Keratinocyte (primary cell): ENCODE measurements around the gene PLPPR2. TPM values are rescaled to one million over a fixed set of nuclear protein-coding genes. Genes with fewer than 3 reads are reported as not detected.

ENCODE experiments used
- DNase-seq: peaks from one replicate; pipeline ENCODE4 v3.0.0-alpha.2; 2011; ENCODE audit warnings: low read depth, missing footprints, low spot score
- FAIRE-seq: peaks from 2 replicates; lab custom pipeline; 2011; peaks lifted over from hg19 to GRCh38; lab: Jason Lieb, UNC
- H2AFZ ChIP-seq: 2 replicates; pipeline ENCODE4 v1.6.0; 2012; ENCODE audit warnings: low read length, control low read depth, inconsistent platforms; ENCODE audit not compliant: control insufficient read depth
- H3K27ac ChIP-seq: 2 replicates; pipeline ENCODE4 v1.5.1; 2011; ENCODE audit warnings: low read length; ENCODE audit not compliant: control insufficient read depth, insufficient read depth
- H3K27me3 ChIP-seq: 3 replicates; pipeline ENCODE4 v1.6.0; 2011; ENCODE audit warnings: low read length; ENCODE audit not compliant: control insufficient read depth, insufficient read depth; ENCODE audit errors: extremely low read depth
- H3K36me3 ChIP-seq, 2 experiments: 2 replicates in 1 of 2; 3 replicates in 1 of 2; pipeline ENCODE4 v1.5.1; 2011; ENCODE audit warnings: low read length in 2 of 2, mild to moderate bottlenecking in 1 of 2; ENCODE audit not compliant: control insufficient read depth in 2 of 2, insufficient read depth in 2 of 2; ENCODE audit errors: extremely low read depth in 1 of 2
- H3K4me1 ChIP-seq: 3 replicates; pipeline ENCODE4 v1.5.1; 2011; ENCODE audit warnings: low read length; ENCODE audit not compliant: control insufficient read depth, insufficient read depth; ENCODE audit errors: extremely low read depth
- H3K4me2 ChIP-seq: 3 replicates; pipeline ENCODE4 v1.6.0; 2011; ENCODE audit warnings: low read depth, low read length; ENCODE audit not compliant: control insufficient read depth, insufficient read depth; ENCODE audit errors: extremely low read depth
- H3K4me3 ChIP-seq, 3 experiments: fragments of 200-600 bp in 1 of 3; sonication (generic) in 1 of 3; 2 replicates in 2 of 3; 3 replicates in 1 of 3; pipeline ENCODE4 v1.5.1; 2011 to 2016; ENCODE audit warnings: low read length in 3 of 3, mild to moderate bottlenecking in 3 of 3, control low read depth in 2 of 3, inconsistent platforms in 1 of 3, low read depth in 1 of 3, mixed read lengths in 1 of 3, mixed run types in 1 of 3, moderate library complexity in 1 of 3; ENCODE audit not compliant: control insufficient read depth in 2 of 3, insufficient read depth in 2 of 3; ENCODE audit errors: extremely low read depth in 1 of 3
- H3K79me2 ChIP-seq: 2 replicates; pipeline ENCODE4 v1.6.0; 2012; ENCODE audit warnings: low read length; ENCODE audit not compliant: control insufficient read depth, insufficient read depth
- H3K9ac ChIP-seq: 3 replicates; pipeline ENCODE4 v1.6.0; 2011; ENCODE audit warnings: low read length; ENCODE audit not compliant: control insufficient read depth, insufficient read depth; ENCODE audit errors: extremely low read depth
- H3K9me1 ChIP-seq: 3 replicates; pipeline ENCODE4 v1.6.0; 2011; ENCODE audit warnings: low read length; ENCODE audit not compliant: control insufficient read depth, insufficient read depth; ENCODE audit errors: extremely low read depth
- H3K9me3 ChIP-seq: 2 replicates; pipeline ENCODE4 v1.5.1; 2012; ENCODE audit warnings: low read depth, low read length; ENCODE audit not compliant: control insufficient read depth
- H4K20me1 ChIP-seq: 3 replicates; pipeline ENCODE4 v1.6.0; 2011; ENCODE audit warnings: low read length; ENCODE audit not compliant: control insufficient read depth, insufficient read depth; ENCODE audit errors: extremely low read depth
- CTCF ChIP-seq, 3 experiments: IDR thresholded peaks in 1 of 3; conservative IDR thresholded peaks in 1 of 3; optimal IDR thresholded peaks in 1 of 3; 2 replicates in 2 of 3; 3 replicates in 1 of 3; pipeline versions ENCODE3 to v1.5.1; 2011; ENCODE audit warnings: low read length in 3 of 3, mild to moderate bottlenecking in 3 of 3, moderate library complexity in 2 of 3, control low read depth in 1 of 3, inconsistent platforms in 1 of 3; ENCODE audit not compliant: insufficient read depth in 2 of 3; ENCODE audit errors: extremely low read depth in 1 of 3
- EZH2 ChIP-seq: IDR thresholded peaks from one replicate; pipeline ENCODE4 v1.6.1; 2012; ENCODE audit warnings: inconsistent platforms, mild to moderate bottlenecking, low read length, moderate library complexity
- dilution Hi-C: fragments of 300-500 bp; cut with MboI; formaldehyde crosslinking; loops from one replicate; pipeline ENCODE4 v1.7.0; 2020; ENCODE audit warnings: low sequenced_read_pairs; ENCODE audit not compliant: extremely low pct_ligation_motif_present
- polyA plus RNA-seq, 5 experiments: library from polyadenylated mRNA; depleted of rRNA in 3 of 5; stranded (reverse) in 3 of 5; stranded (forward) in 1 of 5; unstranded in 1 of 5; fragments of >200 nt; gene quantifications; 1 replicate in 1 of 5; 2 replicates in 3 of 5; 3 replicates in 1 of 5; pipeline versions ENCODE4 v1.2.1 to v1.2.3, GENCODE V29; 2011 to 2012; ENCODE audit warnings: missing spikeins in 2 of 5, low read depth in 1 of 5, low replicate concordance in 1 of 5

PLPPR2 gene
- polyA plus RNA-seq, 1 donor (not counting 4 experiments of a cell fraction or from before 2014, with no cell fraction given): 3.5 TPM

DNA sequence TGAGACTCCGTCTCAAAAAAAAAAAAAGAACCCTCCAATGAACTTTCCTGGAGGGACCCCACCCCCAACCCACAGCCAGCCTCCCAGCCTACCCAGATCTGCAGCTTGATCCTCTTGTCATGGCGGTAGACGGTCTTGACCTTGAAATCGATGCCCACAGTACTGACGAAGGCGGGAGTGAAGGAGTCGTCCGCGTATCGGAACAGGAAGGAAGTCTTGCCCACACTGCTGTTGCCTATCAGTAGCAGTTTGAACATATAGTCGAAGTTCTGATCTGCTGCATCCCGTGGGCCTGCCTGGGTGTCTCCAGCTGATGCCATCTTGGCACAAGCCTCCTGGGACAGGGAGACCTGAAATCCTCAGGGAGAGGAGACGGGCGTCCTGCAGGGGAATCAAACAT, 18.2 kb upstream of the PLPPR2 start:
- Histone ChIP-seq H3K4me2 (no peak overlapping the region), H3K36me3 (peaks cover 27 to 29% of the 10 kb centered on the region in 2 experiments), H4K20me1 (no peaks in the 10 kb centered on the region), H3K27ac (no peak overlapping the region), H3K4me3 (no peak overlapping the region), H3K27me3 (no peaks in the 10 kb centered on the region), H3K9me3 (no peaks in the 10 kb centered on the region), H2AFZ (no peak overlapping the region), H3K79me2 (peaks cover 14% of the 10 kb centered on the region), H3K9ac (no peak overlapping the region), H3K4me1 (peaks cover 9% of the 10 kb centered on the region), H3K9me1 (peaks cover 3% of the 10 kb centered on the region)
- dilution Hi-C loops: no loop called here
- TF ChIP-seq EZH2: no peak
- no peak for DNase-seq
- no peak for FAIRE-seq

- Histone ChIP-seq H3K4me3 (peak overlapping the region; percentile 81 to 98 (median 89)), H3K36me3 (peaks cover 27 to 30% of the 10 kb centered on the region in 2 experiments), H3K9me1 (peaks cover 3% of the 10 kb centered on the region), H3K79me2 (peaks cover 14% of the 10 kb centered on the region), H4K20me1 (no peaks in the 10 kb centered on the region), H3K9me3 (no peaks in the 10 kb centered on the region), H3K4me2 (peak overlapping the region; percentile 94), H3K9ac (peak overlapping the region; percentile 68), H3K27me3 (no peaks in the 10 kb centered on the region), H3K27ac (no peak overlapping the region), H2AFZ (no peak overlapping the region), H3K4me1 (peaks cover 9% of the 10 kb centered on the region)
- dilution Hi-C loops: no loop called here
- TF ChIP-seq EZH2 (no peak), CTCF (optimal IDR thresholded peaks at IDR 0.05 in 1 of 3, IDR thresholded peaks at IDR 0.05 in 1 of 3, conservative IDR thresholded peaks at IDR 0.05 in 1 of 3; ENCODE audit: extremely low read depth in 1 of 3, insufficient read depth in 2 of 3, low read length in 3 of 3) (no peak)
- no peak for FAIRE-seq
- no peak for DNase-seq
Observed at GRCh38 chr19:11338121-11338520, 17.1 kb upstream of the PLPPR2 start.
